HepG2 (cell line): ENCODE results near the gene FGF21. TPM values are rescaled to one million over a fixed set of nuclear protein-coding genes. Genes with fewer than 3 reads are reported as not detected.

Experiments
- ASH2L ChIP-seq: fragments of 300-600, 200-600 bp; sonication (generic); IDR thresholded peaks from 2 replicates; pipeline ENCODE4 v1.7.0; 2017; ENCODE audit warnings: low read depth, mild to moderate bottlenecking, moderate library complexity, mixed read lengths, low read length; ENCODE audit not compliant: insufficient read length
- BCL3 ChIP-seq: sonication (generic); formaldehyde crosslinking; IDR thresholded peaks from 2 replicates; pipeline ENCODE4 v1.5.1; 2020; ENCODE audit warnings: mild to moderate bottlenecking, missing genetic modification reagents, moderate library complexity
- CENPX ChIP-seq: sonication (generic); formaldehyde crosslinking; IDR thresholded peaks from 2 replicates; pipeline ENCODE4 v1.9.0; 2021; ENCODE audit warnings: mild to moderate bottlenecking, missing genetic modification reagents, moderate library complexity
- HDAC2 ChIP-seq: sonication (generic); formaldehyde crosslinking; IDR thresholded peaks from 2 replicates; pipeline ENCODE4 v1.4.0; 2020; ENCODE audit warnings: missing genetic modification reagents
- HIVEP1 ChIP-seq: sonication (generic); formaldehyde crosslinking; IDR thresholded peaks from 2 replicates; pipeline ENCODE4 v1.4.0; 2020; ENCODE audit warnings: mild to moderate bottlenecking, missing genetic modification reagents
- HNRNPH1 ChIP-seq: fragments of 200-400 bp; formaldehyde crosslinking; optimal IDR thresholded peaks from 2 replicates; pipeline ENCODE3; 2017; ENCODE audit warnings: mild to moderate bottlenecking, low read depth, low read length
- MAX ChIP-seq: IDR thresholded peaks from 2 replicates; pipeline ENCODE4 v1.6.1; 2012; ENCODE audit warnings: inconsistent platforms
- MBNL3 ChIP-seq: fragments of 250-450 bp; sonication (Bioruptor Pico); conservative IDR thresholded peaks from 2 replicates; pipeline ENCODE4 v1.8.0; 2022; ENCODE audit warnings: mild to moderate bottlenecking, inconsistent platforms
- NBN ChIP-seq: fragments of 450-650 bp; conservative IDR thresholded peaks from 2 replicates; pipeline ENCODE4 v1.6.1; 2017
- POGK ChIP-seq: sonication (generic); formaldehyde crosslinking; conservative IDR thresholded peaks from 2 replicates; pipeline ENCODE4 v1.8.0; 2022; ENCODE audit warnings: mild to moderate bottlenecking, moderate library complexity, missing genetic modification reagents
- POLR2AphosphoS5 ChIP-seq: IDR thresholded peaks from 2 replicates; pipeline ENCODE4 v1.6.1; 2012; ENCODE audit warnings: low read depth, low read length
- RAD21 ChIP-seq: fragments of 450-650 bp; formaldehyde crosslinking; IDR thresholded peaks from 2 replicates; pipeline ENCODE4 v1.5.0; 2020; ENCODE audit warnings: mild to moderate bottlenecking
- REXO4 ChIP-seq: sonication (generic); formaldehyde crosslinking; IDR thresholded peaks from 2 replicates; pipeline ENCODE4 v1.8.0; 2022; ENCODE audit warnings: missing genetic modification reagents, mild to moderate bottlenecking, borderline replicate concordance
- TEAD3 ChIP-seq: optimal IDR thresholded peaks from 2 replicates; pipeline ENCODE3; 2016; ENCODE audit warnings: borderline replicate concordance
- THAP9 ChIP-seq: sonication (generic); formaldehyde crosslinking; IDR thresholded peaks from 2 replicates; pipeline ENCODE4; 2020; ENCODE audit warnings: missing genetic modification reagents, mild to moderate bottlenecking, borderline replicate concordance
- YEATS2 ChIP-seq: sonication (generic); formaldehyde crosslinking; IDR thresholded peaks from 2 replicates; pipeline ENCODE4 v1.4.0; 2020; ENCODE audit warnings: missing genetic modification reagents, borderline replicate concordance
- ZBTB3 ChIP-seq: sonication (generic); formaldehyde crosslinking; IDR thresholded peaks from 2 replicates; pipeline ENCODE4 v1.4.0; 2020; ENCODE audit warnings: low read depth, mild to moderate bottlenecking, moderate library complexity, missing genetic modification reagents, borderline replicate concordance
- ZNF574 ChIP-seq: sonication (generic); formaldehyde crosslinking; IDR thresholded peaks from 2 replicates; pipeline ENCODE4 v1.4.0; 2020; ENCODE audit warnings: missing genetic modification reagents
- ZNF709 ChIP-seq: sonication (generic); formaldehyde crosslinking; IDR thresholded peaks from 2 replicates; pipeline ENCODE4 v1.5.0; 2020; ENCODE audit warnings: mild to moderate bottlenecking, missing genetic modification reagents
- ZNF776 ChIP-seq: sonication (generic); formaldehyde crosslinking; IDR thresholded peaks from 2 replicates; pipeline ENCODE4 v1.4.0; 2020; ENCODE audit warnings: mild to moderate bottlenecking, missing genetic modification reagents
- ZSCAN22 ChIP-seq: sonication (generic); formaldehyde crosslinking; IDR thresholded peaks from 2 replicates; pipeline ENCODE4 v1.4.0; 2020; ENCODE audit warnings: mild to moderate bottlenecking, missing genetic modification reagents
- polyA plus RNA-seq, 8 experiments: library from polyadenylated mRNA; depleted of rRNA in 3 of 8; stranded (reverse) in 7 of 8; unstranded in 1 of 8; fragments of >200 nt; fragmentation: Illumina TruSeq in 4 of 8; extraction: Trizol in 4 of 8; gene quantifications; 2 replicates each; pipeline versions ENCODE4 v1.2.1 to v1.2.3, GENCODE V29; 2011 to 2016; ENCODE audit warnings: low read depth in 4 of 8, missing spikeins in 1 of 8, mixed read lengths in 1 of 8; ENCODE audit not compliant: insufficient read depth in 1 of 8
- total RNA-seq, 5 experiments: library from RNA; depleted of rRNA; stranded (reverse); fragments of >200 nt; fragmentation: Illumina TruSeq; extraction: Trizol; gene quantifications; 2 replicates each; pipeline ENCODE4 v1.2.3, GENCODE V29; 2016; ENCODE audit warnings: low read depth in 1 of 5

The FGF21 gene
- total and polyA plus RNA-seq, 2 of the 13 experiments (the other 11 are each of a cell fraction or from before 2014, with no cell fraction given), result 0.17 TPM; not detected in 1

- TF ChIP-seq ZNF574 (CRISPR knock-in tag), result peak; percentile 81
- no peak for TF ChIP-seq YEATS2 (CRISPR knock-in tag)
- TF ChIP-seq ZBTB3 (CRISPR knock-in tag), result no peak
- no peak for TF ChIP-seq HIVEP1 (CRISPR knock-in tag)
- TF ChIP-seq RAD21, result peak; percentile 98
- TF ChIP-seq MBNL3 (CRISPR knock-in tag), result no peak
- TF ChIP-seq HNRNPH1, result no peak
- TF ChIP-seq CENPX, result no peak
- TF ChIP-seq POLR2AphosphoS5, result peak; percentile 84
- TF ChIP-seq BCL3 (CRISPR knock-in tag), result peak; percentile 93
- TF ChIP-seq ZNF776 (CRISPR knock-in tag), result peak; percentile 93; the same call in 1 of the 2 replicates
- peak; percentile 51; the same call in 1 of the 2 replicates for TF ChIP-seq ZSCAN22 (CRISPR knock-in tag)
- no peak for TF ChIP-seq REXO4 (CRISPR knock-in tag)
- TF ChIP-seq ASH2L, result peak; percentile 21
- TF ChIP-seq THAP9 (CRISPR knock-in tag), result no peak
- peak; percentile 55; the same call in 1 of the 2 replicates for TF ChIP-seq ZNF709 (CRISPR knock-in tag)
- TF ChIP-seq POGK (CRISPR knock-in tag), result peak; percentile 81
- TF ChIP-seq NBN, result no peak
- TF ChIP-seq TEAD3 (CRISPR knock-in tag), result no peak
- peak; percentile 94 for TF ChIP-seq MAX
- no peak for TF ChIP-seq HDAC2 (CRISPR knock-in tag)
Observed at GRCh38 chr19:48738557-48739403, 16.5 kb upstream of the FGF21 start (continued).
